ENCODE results near the gene HBS1L.

DNA sequence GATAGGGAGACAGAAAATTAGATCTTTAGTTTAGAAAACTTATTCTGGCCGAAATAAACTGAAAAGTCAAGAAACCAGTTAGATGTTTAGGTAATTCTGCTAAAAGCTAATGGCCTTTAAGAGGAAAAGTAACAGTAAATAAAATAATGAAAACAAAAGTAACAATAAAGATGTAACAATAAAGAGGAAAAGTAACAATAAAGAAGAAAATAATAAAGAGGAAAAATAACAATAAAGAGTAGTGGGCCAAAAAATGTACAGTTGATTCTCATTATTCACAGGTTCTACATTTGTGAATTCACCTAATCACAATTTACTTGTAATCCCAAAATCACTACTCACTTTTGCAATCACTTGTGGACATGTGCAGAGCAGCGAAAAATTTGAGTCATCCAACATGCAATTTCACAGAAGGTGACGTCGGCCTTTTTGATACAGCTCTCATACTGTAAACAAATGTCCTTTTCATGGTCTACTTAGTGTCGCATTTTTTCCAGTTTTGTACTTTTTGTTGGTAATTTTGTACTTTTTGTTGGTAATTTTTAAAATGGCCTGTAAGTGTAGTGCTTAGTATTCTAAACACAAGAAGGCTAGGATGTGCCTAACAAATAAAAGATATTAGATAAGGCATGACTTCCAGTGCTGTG lies 24.0 kb downstream of the HBS1L start:
- no peak for TF ChIP-seq CTCF (IDR thresholded peaks at IDR 0.05; ENCODE audit: low read depth, low read length, poor library complexity, severe bottlenecking)
- no peak for TF ChIP-seq EZH2phosphoT487 (IDR thresholded peaks at IDR 0.05; ENCODE audit: borderline replicate concordance, low read length)
